GM21526 (cell line): Measurements from ENCODE around the gene GCLC.
"Not testable (repeated sequence)": the region's sequence is repeated elsewhere in the genome, so short reads cannot be mapped to it uniquely, and the experiment has no call there.

Source experiments
- ATAC-seq: cut with Tn5 transposase; IDR thresholded peaks from one replicate; pipeline ENCODE4 v1.9.1; 2021; ENCODE audit warnings: moderate library complexity; ENCODE audit not compliant: unreplicated experiment, low FRiP score

GCLC gene

DNA sequence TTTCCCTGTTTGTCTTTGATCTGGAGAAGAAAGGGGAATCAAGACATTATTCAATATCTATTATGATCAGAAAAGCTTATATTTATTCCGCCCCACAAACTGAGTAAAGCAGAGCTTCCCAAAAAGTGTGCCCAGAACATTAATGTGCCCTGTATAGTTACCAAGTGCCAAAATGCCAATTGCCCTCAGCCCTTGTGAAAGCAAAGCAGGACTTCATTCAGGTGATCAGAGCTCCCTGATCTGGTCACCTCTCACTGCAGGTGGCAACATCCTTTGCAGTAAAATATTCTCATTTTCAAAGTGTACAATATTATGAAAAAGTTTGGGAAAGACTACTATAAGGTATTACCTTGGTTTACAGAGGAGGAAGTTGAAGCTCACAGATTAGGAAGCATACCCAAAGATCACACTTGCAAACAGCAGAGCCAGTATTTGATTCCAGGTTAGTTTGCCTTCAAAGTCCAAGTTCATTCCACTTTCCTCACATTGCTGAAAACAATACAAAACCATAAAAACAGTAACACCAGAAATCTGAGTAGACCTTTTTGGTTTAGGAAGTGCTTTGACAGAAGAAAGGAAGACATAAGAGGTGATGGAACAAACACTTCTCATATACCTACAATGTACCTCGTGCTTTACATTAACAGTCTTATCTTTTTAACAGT lies 19.6 kb upstream of the GCLC start:
- no peak for ATAC-seq

DNA sequence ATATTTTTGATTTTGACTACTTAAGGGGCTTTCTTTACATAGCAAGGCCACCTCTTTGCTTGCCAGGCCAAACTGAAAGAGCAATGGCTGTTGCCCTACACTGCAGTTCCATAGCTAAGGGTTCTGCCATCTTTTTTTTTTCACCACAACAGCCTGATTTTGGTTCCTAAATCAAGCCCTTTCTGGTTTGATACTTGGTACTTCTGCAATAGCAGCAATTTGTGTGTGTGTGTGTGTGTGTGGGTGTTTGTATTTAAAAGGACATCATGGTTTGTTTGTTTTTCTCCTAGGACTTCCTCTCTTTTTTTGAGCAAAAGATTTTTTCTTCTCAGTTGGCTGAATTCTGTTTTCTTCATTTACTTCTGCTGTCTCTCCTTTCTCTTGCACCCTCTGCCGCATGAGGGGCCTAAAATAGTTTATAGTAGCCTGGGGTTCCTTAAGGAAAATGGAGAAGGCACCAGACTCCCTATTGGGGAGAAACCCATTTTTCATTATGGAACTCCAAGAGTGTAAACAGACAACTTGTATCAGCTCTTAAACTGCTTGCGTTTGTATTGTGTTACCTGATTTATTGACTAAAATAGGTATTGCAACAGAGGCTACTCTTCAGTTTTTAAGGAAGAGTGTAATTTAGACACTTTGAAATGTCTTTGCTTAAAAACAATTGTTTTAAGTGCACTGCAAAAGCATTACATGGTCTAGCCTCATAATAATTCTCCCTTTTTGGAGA lies 12.2 kb upstream of the GCLC start:
- ATAC-seq, result no peak

DNA sequence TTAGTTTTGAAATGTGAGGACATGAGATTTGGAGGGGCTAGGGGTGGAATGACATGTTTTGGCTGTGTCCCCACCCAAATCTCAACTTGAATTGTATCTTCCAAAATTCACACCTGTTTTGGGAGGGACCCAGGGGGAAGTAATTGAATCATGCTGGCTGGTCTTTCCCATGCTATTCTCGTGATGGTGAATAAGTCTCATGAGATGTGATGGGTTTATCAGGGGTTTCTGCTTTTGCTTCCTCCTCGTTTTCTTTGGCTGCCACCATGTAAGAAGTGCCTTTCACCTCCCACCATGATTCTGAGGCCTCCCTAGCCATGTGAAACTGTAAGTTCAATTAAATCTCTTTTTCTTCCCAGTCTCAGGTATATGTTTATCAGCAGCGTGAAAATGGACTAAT lies 8.7 kb upstream of the GCLC start:
- not testable (repeated sequence) for ATAC-seq

DNA sequence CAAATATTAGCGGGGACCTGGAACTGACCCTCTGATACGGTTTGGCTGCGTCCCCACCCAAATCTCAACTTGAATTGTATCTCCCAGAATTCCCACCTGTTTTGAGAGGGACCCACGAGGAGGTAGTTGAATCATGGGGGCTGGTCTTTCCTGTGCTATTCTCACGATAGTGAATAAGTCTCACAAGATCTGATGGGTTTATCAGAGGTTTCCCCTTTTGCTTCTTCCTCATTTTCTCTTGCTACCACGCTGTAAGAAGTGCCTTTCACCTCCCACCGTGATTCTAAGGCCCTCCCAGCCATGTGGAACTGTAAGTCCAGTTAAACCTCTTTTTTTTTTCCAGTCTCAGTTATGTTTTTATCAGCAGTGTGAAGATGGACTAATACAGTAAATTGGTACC lies 6.8 kb upstream of the GCLC start:
- not testable (repeated sequence) for ATAC-seq

DNA sequence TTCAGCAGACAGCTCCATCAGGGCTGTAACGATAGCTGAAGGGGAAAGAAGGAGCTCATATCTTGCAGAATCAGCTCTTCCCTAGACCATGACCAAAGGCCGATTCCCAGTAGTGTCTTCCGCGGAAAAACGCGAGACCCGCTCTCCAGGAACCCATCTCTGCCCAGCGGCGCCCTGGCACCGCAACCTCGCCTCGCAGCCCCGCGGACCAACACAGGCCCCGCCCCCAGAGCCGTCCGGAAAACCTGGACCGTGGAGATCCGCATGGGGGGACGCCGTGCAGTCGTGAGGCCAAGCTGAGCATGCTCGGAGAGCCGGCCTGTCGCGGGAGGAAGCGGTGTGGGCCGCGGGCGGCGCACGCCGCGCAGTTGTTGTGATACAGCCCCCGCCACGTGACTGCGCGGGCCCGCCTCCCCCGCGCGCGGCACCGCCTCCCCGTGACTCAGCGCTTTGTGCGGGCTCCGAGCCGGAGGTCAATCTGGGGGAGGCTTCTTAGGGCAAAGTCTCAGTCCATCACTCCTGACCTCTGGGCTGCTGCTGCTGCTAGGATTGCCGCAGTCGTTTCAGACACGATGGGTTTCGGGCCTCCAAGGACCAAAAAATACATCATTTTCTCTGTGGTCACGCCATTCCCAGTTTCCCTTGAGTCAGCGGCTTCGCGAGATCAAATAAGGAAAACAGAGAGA lies 3.1 kb upstream of the GCLC start:
- peak; percentile 84 for ATAC-seq

DNA sequence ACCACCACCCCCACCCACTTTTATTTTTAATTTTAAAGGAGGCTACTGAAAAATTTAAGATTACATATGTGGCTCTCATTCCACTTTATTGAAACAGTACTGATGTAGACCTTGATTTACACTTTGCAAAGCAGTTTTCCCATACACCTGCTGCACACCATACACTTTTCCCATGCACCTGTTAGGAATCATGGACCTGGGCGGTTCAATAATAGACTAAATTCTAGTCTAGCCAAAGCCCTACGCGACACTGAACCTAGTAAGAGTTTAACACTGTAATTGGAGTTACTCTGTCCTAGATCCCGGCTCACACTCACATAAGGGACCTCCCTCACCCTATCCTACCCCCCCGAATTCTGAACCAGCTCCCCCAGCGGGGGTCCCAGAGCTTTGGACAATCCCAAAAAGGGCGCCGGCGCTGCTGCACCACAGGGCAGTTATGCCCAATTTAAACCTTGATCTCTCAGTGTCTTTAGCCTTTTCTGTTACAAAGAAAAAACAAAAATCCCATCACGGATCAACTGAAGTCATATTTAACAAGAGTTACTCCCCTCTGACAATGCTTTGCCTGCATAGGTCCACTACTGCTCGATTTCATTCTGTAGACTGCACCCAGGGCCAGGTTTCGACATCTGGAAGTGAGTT lies 2.4 kb upstream of the GCLC start:
- ATAC-seq, result peak; percentile 7

DNA sequence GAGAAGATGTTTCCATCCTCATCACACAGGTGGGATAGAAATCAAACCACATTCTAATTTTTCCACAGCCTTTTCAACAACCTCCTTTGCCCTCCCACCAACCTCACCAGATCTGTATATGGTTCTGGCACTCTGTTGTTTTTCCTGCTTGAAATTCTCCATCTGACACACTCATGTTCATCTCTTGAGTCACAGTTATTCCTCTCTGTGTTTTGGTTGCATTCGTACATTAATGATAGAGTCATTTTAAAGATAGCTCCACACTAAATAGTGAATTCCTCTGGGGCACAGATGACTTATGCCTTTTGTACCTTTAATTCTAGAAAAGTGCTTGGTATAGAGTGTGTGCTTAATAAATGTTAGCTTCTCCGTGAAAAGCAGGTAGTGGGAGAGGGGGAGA lies 1.4 kb upstream of the GCLC start:
- no peak for ATAC-seq

DNA sequence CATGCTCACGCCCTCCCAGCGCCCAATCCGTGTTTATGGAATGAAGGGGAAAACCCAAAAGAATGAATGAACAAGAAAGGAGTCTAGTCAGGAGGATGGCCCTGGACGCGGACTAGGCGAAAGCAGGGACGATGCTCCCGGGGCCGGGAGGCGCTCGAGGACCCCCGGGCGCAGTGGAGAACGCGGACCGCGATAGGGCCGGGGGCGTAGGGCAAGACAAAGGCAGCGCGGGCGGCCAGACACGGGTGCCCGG lies 758 bp downstream of the GCLC start:
- ATAC-seq, result no peak

DNA sequence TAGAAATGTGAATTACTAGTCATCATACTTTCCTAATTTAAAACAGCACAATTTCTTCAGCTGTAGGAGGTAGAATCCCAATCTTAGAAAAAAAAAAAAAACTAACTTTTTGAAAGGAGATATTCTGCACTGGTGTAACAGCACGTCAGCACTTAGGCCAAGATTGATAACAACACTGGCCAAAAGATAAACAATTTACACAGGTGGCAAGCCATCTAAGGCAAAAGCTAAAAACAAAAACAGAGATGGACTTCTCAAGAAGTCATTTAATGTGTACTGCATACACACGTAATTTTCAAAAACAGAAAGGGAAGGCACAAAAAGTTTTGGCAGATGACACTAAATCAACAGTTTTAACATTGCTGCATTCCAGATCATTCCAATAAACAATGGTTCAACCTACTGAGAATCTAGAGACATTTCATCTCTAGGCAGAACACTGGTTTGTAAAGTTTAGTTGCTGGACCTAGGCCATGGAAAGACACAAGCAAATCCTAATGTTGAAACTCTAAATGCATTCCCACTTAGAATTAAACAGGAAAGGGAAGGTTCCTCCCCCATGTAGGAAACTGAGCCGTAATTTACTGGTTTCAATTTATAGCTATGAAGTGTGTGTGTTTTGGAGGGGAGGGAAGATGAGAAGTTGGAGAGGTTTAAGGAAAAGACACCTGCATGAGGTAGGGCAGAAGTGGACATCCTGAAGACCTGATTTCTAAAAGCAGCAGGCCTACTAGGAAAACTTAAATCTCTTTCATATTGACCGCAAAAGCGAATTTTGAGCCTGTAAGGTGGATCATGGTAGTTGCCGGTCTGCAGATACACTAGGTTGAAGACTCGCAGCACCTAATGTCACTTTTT lies 1.3 kb downstream of the GCLC start:
- no peak for ATAC-seq

DNA sequence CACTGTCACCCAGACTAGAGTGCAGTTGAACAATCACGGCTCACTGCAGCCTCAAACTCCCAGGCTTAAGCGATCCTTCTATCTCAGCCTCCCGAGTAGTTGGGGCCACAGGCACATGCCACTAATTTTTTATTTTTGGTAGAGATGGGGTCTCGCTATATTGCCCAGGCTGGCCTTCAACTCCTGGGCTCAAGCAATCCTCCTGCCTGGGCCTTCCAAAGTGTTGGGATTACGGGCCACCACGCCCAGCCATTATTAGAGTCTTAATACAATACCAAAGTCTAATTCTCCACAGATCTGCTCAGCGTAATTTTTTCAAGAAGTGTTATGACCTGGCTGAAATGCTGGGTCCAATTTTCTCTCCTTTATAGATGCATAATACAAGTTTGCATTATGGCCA lies 3.0 kb downstream of the GCLC start:
- no peak for ATAC-seq

DNA sequence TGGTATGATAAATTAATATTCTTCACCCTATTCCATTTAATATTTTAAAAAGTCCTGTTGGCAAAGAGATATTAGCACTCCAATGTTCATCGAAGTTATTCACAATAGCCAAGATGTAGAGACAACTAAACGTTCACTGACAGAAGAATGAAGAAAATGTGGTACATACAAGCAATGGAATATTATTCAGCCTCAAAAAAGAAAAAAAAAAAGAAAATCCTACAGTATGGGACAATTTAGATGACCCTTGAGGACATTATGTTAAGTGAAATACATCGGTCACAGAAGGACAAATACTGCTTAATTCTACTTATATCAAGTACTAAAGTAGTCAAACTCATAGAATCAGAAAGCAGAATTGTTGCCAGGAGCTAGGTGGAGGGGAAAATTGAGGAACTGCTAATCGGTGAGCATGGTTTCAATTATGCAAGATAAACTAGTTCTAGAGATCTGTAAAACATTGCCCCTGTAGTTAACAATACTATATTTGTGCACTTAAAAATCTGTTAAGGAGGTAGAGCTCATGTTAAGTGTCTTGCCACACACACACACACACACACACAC lies 4.7 kb downstream of the GCLC start:
- no peak for ATAC-seq

DNA sequence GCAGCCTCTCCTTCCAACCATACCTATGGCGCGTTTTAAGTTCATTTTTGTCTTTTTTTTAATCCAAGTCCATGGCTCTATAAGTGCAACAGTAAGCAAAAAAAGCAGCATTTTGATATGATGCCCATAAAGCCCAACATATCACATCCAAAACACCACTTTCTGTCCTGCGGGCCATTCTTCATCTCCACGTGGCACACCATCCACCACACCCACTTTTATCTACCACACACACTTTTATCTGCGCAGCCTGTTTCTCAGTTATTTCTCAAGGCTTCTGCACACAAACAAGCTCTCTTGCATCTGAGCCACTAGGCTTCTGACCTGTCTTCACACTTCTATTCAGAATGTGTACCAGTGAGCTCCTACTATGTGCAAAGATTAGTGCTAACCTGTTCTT lies 5.3 kb downstream of the GCLC start:
- no peak for ATAC-seq

DNA sequence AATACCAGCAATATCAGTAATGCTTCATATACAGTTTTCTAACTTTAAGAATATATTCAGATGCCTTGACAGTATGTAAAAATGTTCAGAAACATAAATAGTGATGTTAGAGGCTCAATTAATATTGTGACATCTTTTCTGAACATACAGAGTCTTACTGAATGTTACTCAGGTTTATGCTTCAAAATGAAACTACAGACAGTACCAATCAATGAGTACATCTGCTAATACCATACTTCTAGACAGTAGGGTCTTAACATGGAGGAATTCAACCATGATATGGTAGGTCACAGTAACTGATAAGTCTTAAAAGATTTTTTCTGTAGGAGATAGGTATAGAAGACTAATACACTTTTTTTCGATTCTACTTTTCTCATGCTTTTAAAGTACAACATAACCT lies 8.3 kb downstream of the GCLC start:
- no peak for ATAC-seq

DNA sequence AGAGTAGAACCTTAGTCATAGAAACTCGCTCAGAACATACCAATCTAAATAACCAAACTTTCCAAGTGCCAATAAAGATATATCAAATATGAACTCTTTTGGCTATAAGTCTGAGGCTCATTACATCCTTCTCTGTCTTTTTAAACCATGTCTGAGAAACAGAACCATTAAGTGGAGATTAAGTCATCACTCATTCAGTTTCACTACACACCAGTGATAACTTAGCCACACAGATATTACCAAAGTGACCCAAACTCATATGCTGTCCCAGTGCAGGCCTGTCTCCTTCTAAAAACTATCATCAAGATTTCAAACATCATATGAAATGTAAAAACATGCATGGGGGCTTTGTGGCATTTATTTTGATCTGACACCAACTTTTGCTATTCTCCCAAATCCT lies 12.0 kb downstream of the GCLC start:
- ATAC-seq, result no peak

DNA sequence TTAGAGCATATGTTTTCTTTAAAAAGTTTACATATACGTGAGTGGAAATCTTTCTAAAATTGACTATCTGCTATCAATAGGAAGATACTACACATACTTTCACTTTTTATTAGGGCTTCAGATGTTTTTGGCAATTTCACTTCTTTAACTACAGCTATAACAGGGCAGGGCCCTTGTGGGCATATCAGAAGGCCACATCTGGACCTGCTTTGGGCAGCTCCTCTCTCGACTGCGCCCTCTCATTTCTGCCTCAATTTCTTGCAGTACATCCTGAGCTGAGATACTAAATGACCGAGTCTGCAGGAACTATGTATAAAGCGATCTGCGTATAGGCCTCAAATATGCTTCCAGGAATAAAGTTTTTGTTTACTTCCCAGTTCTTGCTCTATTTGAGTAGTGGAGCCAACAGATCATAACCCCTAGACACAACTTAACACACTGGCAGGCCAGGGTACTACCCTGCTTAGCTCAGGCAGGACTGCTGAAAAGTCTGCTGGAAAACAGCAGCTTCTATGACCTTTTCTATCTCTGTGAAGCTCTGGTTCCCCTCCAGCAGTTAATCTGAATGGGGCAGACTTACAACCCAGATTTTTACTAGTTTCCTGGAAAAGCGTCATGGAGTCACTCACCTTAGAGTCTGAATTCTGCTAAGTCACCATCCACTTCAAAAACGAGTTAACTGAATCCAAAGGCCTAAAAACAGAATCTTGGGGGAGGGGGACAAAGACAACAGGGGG lies 12.7 kb downstream of the GCLC start:
- ATAC-seq, result no peak

DNA sequence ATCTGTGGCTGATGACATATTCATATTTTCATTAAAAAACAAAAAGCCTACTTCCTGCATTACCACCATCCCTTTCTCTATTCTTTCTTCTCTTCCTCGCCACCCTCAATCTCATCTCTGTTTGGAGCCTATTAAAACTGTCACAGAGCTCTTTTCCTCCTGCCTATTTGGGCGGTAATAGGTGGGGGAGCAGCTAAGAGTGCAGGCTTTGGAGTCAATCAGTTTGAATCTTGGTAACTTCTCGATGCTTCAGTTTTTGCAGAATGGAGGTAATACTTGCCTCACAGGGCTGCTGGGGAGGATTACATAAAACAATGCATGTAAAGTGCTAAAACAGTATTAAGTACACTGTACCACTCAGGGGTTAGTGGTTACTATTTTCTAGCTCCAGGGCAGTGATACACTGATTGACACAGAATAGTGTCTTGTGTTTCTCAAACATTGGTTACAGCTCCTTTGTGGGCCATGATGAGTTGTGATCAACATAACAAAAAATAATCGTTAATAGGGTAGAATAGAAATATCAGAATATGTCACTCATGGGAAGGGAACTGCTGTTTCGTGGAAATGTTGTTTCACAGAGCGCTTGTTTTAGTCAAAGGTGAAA lies 14.0 kb downstream of the GCLC start:
- ATAC-seq, result no peak

DNA sequence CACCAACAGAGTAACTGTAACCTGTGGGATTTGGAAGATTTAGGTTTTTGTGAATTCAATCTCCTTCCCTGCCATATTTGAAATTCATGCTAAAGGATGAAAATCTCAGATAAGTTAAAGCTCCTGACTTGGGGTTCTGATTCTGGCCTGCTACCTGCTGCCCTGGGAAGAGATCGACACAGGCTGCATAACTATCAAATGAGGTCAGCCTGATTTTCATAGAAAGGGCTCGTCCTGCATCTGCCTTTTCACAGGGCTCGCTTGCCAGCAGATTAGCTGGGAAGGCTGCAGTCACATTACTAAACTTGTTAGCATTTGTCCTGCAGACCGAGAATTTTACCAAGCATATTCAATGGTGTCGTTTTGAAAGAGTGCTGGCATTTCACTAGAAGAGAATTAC lies 14.6 kb downstream of the GCLC start:
- no peak for ATAC-seq

DNA sequence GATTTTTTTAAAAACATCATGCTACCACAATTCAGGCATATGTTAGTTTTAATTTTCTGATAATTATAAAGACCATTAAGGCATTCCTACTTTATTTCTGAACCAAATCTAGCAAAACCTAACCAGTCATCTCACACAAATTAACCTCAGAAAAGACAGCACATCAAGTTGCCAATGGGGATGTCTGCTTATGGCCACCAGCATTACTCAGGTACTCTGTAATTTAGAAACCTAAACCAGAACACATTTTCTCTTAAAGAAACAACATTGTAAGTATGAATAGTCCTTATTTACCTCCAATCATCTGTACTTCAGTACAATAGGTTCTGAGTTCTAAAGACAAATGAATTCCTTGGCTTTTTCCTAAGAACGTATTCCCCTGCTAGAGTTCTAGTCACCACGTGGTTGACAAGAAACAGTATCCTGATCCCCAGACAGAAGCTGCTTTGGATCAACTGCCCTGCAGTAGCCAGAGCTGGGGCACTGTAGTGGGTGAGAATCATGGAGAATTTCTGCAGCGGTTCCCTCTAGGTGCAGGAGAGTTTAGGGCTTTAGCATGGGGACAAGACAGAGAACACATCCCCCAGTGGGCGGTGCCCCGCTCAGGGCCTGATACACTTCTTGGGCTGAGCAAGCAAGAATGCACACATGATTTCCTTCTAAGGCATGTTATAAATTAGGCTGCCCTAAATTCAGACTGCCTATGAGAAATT lies 15.4 kb downstream of the GCLC start:
- ATAC-seq, result no peak

DNA sequence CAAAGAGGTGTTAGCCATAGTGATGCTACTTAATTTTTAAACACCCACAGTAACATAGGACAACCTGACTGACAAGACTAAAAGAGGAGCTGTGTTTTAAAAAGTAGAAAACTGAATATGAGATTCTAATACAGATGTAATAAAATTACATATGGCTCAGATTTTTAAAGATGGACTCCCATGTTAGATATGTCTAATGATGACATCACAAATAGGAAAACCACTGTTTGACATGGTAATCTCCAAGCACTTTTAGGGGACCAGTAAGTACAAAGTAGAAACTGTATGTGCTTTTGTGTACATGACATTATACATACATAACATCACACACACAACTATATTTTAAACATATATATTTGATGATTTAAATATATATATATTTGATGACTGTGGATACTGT lies 16.8 kb downstream of the GCLC start:
- ATAC-seq, result no peak
